ENCODE results near the gene CHAT.

CHAT gene

DNA sequence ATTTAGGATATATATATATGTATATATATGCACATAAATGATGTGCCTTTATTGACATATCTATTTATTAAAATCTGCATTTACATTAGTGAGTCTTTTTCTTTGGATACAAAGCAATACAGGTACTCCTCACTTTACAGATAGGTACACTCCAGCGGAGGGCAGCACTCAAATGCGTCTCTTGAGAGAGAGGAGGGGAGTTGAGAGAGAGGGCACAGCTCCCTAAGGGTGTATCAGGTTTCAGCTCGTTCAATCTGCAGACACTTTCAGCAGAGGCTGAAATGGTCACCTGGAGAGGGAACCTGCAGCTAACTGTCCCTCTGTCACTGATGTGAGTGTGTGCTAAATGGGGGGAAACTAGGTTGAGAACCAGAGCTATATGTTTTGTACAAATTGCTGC is 87.2 kb downstream of the CHAT start:
- no peak for TF ChIP-seq EZH2phosphoT487 (IDR thresholded peaks at IDR 0.05; ENCODE audit: borderline replicate concordance)
- TF ChIP-seq, protein P1, sequence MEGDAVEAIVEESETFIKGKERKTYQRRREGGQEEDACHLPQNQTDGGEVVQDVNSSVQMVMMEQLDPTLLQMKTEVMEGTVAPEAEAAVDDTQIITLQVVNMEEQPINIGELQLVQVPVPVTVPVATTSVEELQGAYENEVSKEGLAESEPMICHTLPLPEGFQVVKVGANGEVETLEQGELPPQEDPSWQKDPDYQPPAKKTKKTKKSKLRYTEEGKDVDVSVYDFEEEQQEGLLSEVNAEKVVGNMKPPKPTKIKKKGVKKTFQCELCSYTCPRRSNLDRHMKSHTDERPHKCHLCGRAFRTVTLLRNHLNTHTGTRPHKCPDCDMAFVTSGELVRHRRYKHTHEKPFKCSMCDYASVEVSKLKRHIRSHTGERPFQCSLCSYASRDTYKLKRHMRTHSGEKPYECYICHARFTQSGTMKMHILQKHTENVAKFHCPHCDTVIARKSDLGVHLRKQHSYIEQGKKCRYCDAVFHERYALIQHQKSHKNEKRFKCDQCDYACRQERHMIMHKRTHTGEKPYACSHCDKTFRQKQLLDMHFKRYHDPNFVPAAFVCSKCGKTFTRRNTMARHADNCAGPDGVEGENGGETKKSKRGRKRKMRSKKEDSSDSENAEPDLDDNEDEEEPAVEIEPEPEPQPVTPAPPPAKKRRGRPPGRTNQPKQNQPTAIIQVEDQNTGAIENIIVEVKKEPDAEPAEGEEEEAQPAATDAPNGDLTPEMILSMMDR (conservative IDR thresholded peaks at IDR 0.05; ENCODE audit: low read length): peak; percentile 20
- no peaks in the 10 kb centered on the region for H3K27me3 ChIP-seq (ENCODE audit: insufficient read depth, low read length, poor library complexity, severe bottlenecking)
- no peaks in the 10 kb centered on the region for H3F3A ChIP-seq (ENCODE audit: low read depth)
- H3K9me3 ChIP-seq (ENCODE audit: insufficient read depth, low read depth, low read length): no peaks in the 10 kb centered on the region
- no peaks in the 10 kb centered on the region for H4K20me1 ChIP-seq (ENCODE audit: insufficient read depth, low read length, poor library complexity, severe bottlenecking)
- H3K79me2 ChIP-seq (ENCODE audit: insufficient read depth, low read length): no peaks in the 10 kb centered on the region
- H3K9ac ChIP-seq (ENCODE audit: low read depth, low read length, poor library complexity, severe bottlenecking): no peak overlapping the region
- H3K4me3 ChIP-seq (ENCODE audit: low read length, poor library complexity, severe bottlenecking): no peak overlapping the region
- H3K36me3 ChIP-seq (ENCODE audit: insufficient read depth, low read length): no peaks in the 10 kb centered on the region
- no peak overlapping the region for H2AFZ ChIP-seq (ENCODE audit: low read length)
- H3K9me2 ChIP-seq (replicated peaks; ENCODE audit: low read depth, low read length): no peaks in the 10 kb centered on the region
- H3K4me1 ChIP-seq (ENCODE audit: insufficient read depth, low read length, poor library complexity, severe bottlenecking): no peaks in the 10 kb centered on the region
- H3K4me2 ChIP-seq (ENCODE audit: low read depth, low read length, poor library complexity, severe bottlenecking): no peak overlapping the region

- no peak overlapping the region for H3K4me2 ChIP-seq (ENCODE audit: low read depth, low read length, poor library complexity, severe bottlenecking)
- H3K9me2 ChIP-seq (replicated peaks; ENCODE audit: low read depth, low read length): no peaks in the 10 kb centered on the region
- H3K4me1 ChIP-seq (ENCODE audit: insufficient read depth, low read length, poor library complexity, severe bottlenecking): no peaks in the 10 kb centered on the region
- TF ChIP-seq, protein P1 (conservative IDR thresholded peaks at IDR 0.05; ENCODE audit: low read length): no peak
- TF ChIP-seq EZH2phosphoT487 (IDR thresholded peaks at IDR 0.05; ENCODE audit: borderline replicate concordance): no peak
- H3K79me2 ChIP-seq (ENCODE audit: insufficient read depth, low read length): no peaks in the 10 kb centered on the region
- H3K36me3 ChIP-seq (ENCODE audit: insufficient read depth, low read length): no peaks in the 10 kb centered on the region
- H3K9ac ChIP-seq (ENCODE audit: low read depth, low read length, poor library complexity, severe bottlenecking): no peak overlapping the region
- H3F3A ChIP-seq (ENCODE audit: low read depth): no peaks in the 10 kb centered on the region
- H3K27me3 ChIP-seq (ENCODE audit: insufficient read depth, low read length, poor library complexity, severe bottlenecking): no peaks in the 10 kb centered on the region
- H3K4me3 ChIP-seq (ENCODE audit: low read length, poor library complexity, severe bottlenecking): no peak overlapping the region
- no peaks in the 10 kb centered on the region for H3K9me3 ChIP-seq (ENCODE audit: insufficient read depth, low read depth, low read length)
- no peak overlapping the region for H2AFZ ChIP-seq (ENCODE audit: low read length)
- no peaks in the 10 kb centered on the region for H4K20me1 ChIP-seq (ENCODE audit: insufficient read depth, low read length, poor library complexity, severe bottlenecking)
Observed at GRCh38 chr10:49707585-49707984, 93.7 kb downstream of the CHAT start.

GRCh38 chr10:49709934-49710333 is 96.1 kb downstream of the CHAT start:
- Histone ChIP-seq H4K20me1 (ENCODE audit: insufficient read depth, low read length, poor library complexity, severe bottlenecking) (no peaks in the 10 kb centered on the region), H3K27me3 (ENCODE audit: insufficient read depth, low read length, poor library complexity, severe bottlenecking) (no peaks in the 10 kb centered on the region), H2AFZ (ENCODE audit: low read length) (no peak overlapping the region), H3K9me2 (replicated peaks; ENCODE audit: low read depth, low read length) (no peaks in the 10 kb centered on the region), H3K4me2 (ENCODE audit: low read depth, low read length, poor library complexity, severe bottlenecking) (no peak overlapping the region), H3K79me2 (ENCODE audit: insufficient read depth, low read length) (no peaks in the 10 kb centered on the region), H3K9ac (ENCODE audit: low read depth, low read length, poor library complexity, severe bottlenecking) (no peak overlapping the region), H3K4me1 (ENCODE audit: insufficient read depth, low read length, poor library complexity, severe bottlenecking) (no peaks in the 10 kb centered on the region), H3F3A (ENCODE audit: low read depth) (no peaks in the 10 kb centered on the region), H3K36me3 (ENCODE audit: insufficient read depth, low read length) (no peaks in the 10 kb centered on the region), H3K9me3 (ENCODE audit: insufficient read depth, low read depth, low read length) (0 out of 2 replicates have a peak, but pooled peaks cover 2% of the 10 kb centered on the region), H3K4me3 (ENCODE audit: low read length, poor library complexity, severe bottlenecking) (no peak overlapping the region)
- TF ChIP-seq, protein P1 (conservative IDR thresholded peaks at IDR 0.05; ENCODE audit: low read length): no peak
- TF ChIP-seq EZH2phosphoT487 (IDR thresholded peaks at IDR 0.05; ENCODE audit: borderline replicate concordance): no peak
